Stomach smooth muscle (tissue), 2 donors: ENCODE data around the gene AATF.

Experiments used
- H3K27ac ChIP-seq: one replicate; pipeline ENCODE4 v1.7.0; 2013; ENCODE audit warnings: mild to moderate bottlenecking, low read length, inconsistent platforms
- H3K27me3 ChIP-seq, 2 donors: one replicate each; pipeline ENCODE4 v1.7.0; 2013; ENCODE audit warnings: low read length in 2 of 2; ENCODE audit not compliant: insufficient read depth in 2 of 2, control insufficient read depth in 1 of 2
- H3K36me3 ChIP-seq, 2 donors: one replicate each; pipeline ENCODE4 v1.7.0; 2013; ENCODE audit warnings: low read length in 2 of 2; ENCODE audit not compliant: control insufficient read depth in 2 of 2, insufficient read depth in 2 of 2
- H3K4me1 ChIP-seq: one replicate; pipeline ENCODE4 v1.7.0; 2013; ENCODE audit warnings: low read length; ENCODE audit not compliant: control insufficient read depth, insufficient read depth
- H3K4me3 ChIP-seq, 2 donors: one replicate each; pipeline ENCODE4 v1.7.0; 2013; ENCODE audit warnings: low read length in 2 of 2
- H3K9ac ChIP-seq, 2 donors: one replicate each; pipeline ENCODE4 v1.7.0; 2013; ENCODE audit warnings: low read length in 2 of 2, mild to moderate bottlenecking in 1 of 2
- H3K9me3 ChIP-seq, 2 donors: one replicate each; pipeline ENCODE4 v1.7.0; 2013; ENCODE audit warnings: low read length in 2 of 2; ENCODE audit not compliant: control insufficient read depth in 2 of 2
- donor health status: healthy.
- donor health status: Pancreatic carcinoma.

The AATF gene

DNA sequence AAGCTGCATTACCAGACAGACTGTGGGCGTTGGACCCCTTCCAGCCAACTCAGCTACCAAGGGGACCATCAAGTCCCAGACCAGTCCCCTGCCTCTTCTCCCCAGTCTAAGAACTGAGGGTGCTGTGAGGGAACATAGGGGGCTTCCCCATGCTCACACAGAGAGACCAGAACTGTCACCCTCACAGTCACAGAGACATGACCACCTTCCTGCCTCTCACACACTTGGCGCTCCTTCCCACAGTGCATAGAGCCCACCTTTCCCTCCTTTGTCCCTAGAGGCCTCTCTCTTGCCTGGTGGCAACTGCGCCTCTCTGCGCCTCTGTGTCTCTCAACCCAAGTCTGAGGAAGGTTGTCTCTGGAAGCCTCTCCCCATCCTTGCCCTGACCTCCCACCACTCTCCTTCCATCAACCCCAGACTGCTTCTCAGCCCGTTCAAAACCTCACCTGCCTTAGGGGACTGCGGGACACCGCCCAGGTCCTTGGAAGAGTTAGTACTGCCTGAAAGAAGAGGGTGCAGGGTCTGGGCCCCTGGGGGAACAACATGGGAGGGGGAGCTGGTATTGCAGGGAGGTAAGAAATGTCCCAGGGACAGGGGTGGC lies 17.6 kb upstream of the AATF start:
- Histone ChIP-seq H3K36me3 (no peaks in the 10 kb centered on the region), H3K4me3 (no peak overlapping the region), H3K4me1 (peaks cover 46% of the 10 kb centered on the region), H3K9ac (no peak overlapping the region), H3K27me3 (peaks cover 90 to 94% of the 10 kb centered on the region in 2 donors), H3K27ac (no peak overlapping the region), H3K9me3 (no peaks in the 10 kb centered on the region)

DNA sequence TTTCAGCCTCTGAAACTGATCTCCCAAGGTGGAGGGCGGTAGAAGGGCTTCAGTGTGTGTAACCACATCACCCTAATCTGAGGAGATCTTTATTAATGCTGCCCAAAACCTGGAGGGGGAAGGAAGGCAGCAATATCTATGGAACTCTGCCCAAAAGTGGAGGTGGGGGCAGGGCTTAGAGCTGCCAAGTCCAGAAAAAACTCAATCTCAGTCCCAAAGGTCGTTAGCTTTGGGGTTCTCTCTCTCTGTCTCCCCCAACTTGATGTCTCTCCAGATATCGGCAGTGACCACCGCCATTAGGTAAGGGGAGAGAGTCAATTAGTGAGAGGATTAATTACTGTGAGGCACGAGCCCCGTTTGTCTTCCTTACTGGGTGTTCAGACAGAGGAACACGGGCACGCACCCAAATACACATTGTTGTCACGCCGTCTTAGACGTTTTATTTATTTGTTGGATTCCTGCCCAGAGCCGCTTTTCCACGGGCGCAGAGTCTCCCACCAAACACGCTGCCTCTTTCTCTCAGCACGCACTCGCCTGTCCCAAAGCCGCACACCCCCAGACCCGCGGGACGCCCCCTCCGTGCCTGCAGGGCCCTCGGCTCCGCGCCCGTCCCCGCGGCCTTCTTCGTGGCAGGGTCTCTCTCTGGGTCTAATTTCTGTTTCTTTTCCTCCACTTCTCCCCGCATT lies 16.9 kb upstream of the AATF start:
- Histone ChIP-seq H3K27ac (no peak overlapping the region), H3K9me3 (no peaks in the 10 kb centered on the region), H3K4me3 (peak overlapping the region; percentile 44 to 58), H3K9ac (no peak overlapping the region), H3K27me3 (peaks cover 92 to 96% of the 10 kb centered on the region in 2 donors), H3K4me1 (peaks cover 51% of the 10 kb centered on the region), H3K36me3 (no peaks in the 10 kb centered on the region)

GRCh38 chr17:36932383-36932693 lies 16.4 kb upstream of the AATF start:
- Histone ChIP-seq H3K9me3 (no peaks in the 10 kb centered on the region), H3K36me3 (no peaks in the 10 kb centered on the region), H3K27me3 (peaks cover 93 to 98% of the 10 kb centered on the region in 2 donors), H3K4me3 (peak overlapping the region; percentile 44 to 58), H3K27ac (no peak overlapping the region), H3K4me1 (peaks cover 55% of the 10 kb centered on the region), H3K9ac (no peak overlapping the region)

- Histone ChIP-seq H3K4me1 (peaks cover 61% of the 10 kb centered on the region), H3K4me3 (no peak overlapping the region), H3K9me3 (no peaks in the 10 kb centered on the region), H3K27ac (no peak overlapping the region), H3K36me3 (no peaks in the 10 kb centered on the region), H3K9ac (no peak overlapping the region), H3K27me3 (peaks cover 93 to 98% of the 10 kb centered on the region in 2 donors)
Observed at GRCh38 chr17:36932694-36933511, 15.9 kb upstream of the AATF start.

GRCh38 chr17:36933512-36934143 lies 15.1 kb upstream of the AATF start:
- Histone ChIP-seq H3K9me3 (no peaks in the 10 kb centered on the region), H3K27me3 (peaks cover 93 to 98% of the 10 kb centered on the region in 2 donors), H3K27ac (no peak overlapping the region), H3K9ac (no peak overlapping the region), H3K4me1 (peaks cover 65% of the 10 kb centered on the region), H3K4me3 (peak overlapping the region in 1 of 2 donors; percentile 47), H3K36me3 (no peaks in the 10 kb centered on the region)

- Histone ChIP-seq H3K4me1 (peaks cover 66% of the 10 kb centered on the region), H3K27ac (no peak overlapping the region), H3K4me3 (peak overlapping the region in 1 of 2 donors; percentile 47), H3K9ac (no peak overlapping the region), H3K9me3 (no peaks in the 10 kb centered on the region), H3K27me3 (peaks cover 93 to 98% of the 10 kb centered on the region in 2 donors), H3K36me3 (no peaks in the 10 kb centered on the region)
Observed at GRCh38 chr17:36934144-36934691, 14.5 kb upstream of the AATF start.

- no peaks in the 10 kb centered on the region for H3K9me3 ChIP-seq
- peaks cover 71% of the 10 kb centered on the region for H3K4me1 ChIP-seq
- peak overlapping the region in 1 of 2 donors; percentile 40 for H3K4me3 ChIP-seq
- H3K27me3 ChIP-seq: peaks cover 93 to 98% of the 10 kb centered on the region in 2 donors
- H3K9ac ChIP-seq: no peak overlapping the region
- no peak overlapping the region for H3K27ac ChIP-seq
- H3K36me3 ChIP-seq: no peaks in the 10 kb centered on the region
Observed at GRCh38 chr17:36934692-36935630, 13.8 kb upstream of the AATF start.

DNA sequence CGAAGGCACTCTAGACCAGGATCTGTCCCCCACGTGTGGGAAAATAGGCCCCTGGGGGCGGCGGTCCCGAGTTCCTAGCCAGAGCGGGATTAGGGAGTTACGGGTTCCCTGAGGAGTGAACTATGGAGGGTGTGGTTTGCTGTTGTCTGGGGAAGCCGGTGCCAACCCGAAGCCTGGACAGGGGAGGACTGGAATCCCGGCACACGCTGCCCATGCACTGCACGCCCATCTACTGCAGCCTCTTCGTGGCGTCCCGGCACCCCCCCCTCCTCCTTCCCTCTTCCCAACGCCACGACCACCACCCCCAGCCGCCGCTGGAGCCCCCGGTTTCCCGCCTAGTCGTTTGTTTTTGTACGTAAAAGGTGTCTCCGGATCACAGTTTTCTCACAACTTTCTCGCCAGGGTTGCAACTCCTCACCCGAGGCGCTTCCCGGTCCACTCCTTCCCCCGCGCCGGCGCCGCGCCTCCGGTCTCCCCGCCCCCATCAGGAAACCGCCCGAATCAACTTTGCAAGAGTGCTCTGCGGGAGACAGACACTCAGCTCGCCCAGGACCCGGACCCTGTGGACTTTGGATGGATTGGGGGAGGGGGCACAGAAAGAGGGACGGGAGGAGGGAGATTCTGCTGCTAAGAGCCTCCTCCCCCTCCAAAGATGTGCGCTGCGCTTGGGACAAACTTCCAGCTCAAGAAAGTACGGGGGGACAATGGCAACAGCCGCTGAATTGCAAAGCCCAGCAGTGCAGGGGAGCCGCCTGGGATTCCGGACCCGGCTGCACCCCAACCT lies 12.9 kb upstream of the AATF start:
- Histone ChIP-seq H3K27me3 (peaks cover 92 to 98% of the 10 kb centered on the region in 2 donors), H3K4me1 (peaks cover 71% of the 10 kb centered on the region), H3K9me3 (no peaks in the 10 kb centered on the region), H3K9ac (no peak overlapping the region), H3K4me3 (peak overlapping the region in 1 of 2 donors; percentile 57), H3K27ac (no peak overlapping the region), H3K36me3 (no peaks in the 10 kb centered on the region)

GRCh38 chr17:36936455-36937000 lies 12.2 kb upstream of the AATF start:
- Histone ChIP-seq H3K36me3 (no peaks in the 10 kb centered on the region), H3K4me1 (peaks cover 65% of the 10 kb centered on the region), H3K27ac (no peak overlapping the region), H3K9me3 (no peaks in the 10 kb centered on the region), H3K27me3 (peaks cover 92 to 98% of the 10 kb centered on the region in 2 donors), H3K4me3 (peak overlapping the region in 1 of 2 donors; percentile 57), H3K9ac (no peak overlapping the region)
